Gastrocnemius medialis (tissue), 4 donors: ENCODE results near the gene MTFMT.

Source experiments
- CTCF ChIP-seq, 5 experiments: fragments of 450-650 bp in 3 of 5; fragments of 200-600 bp in 2 of 5; sonication (generic) in 2 of 5; IDR thresholded peaks in 4 of 5; conservative IDR thresholded peaks in 1 of 5; 1 replicate in 4 of 5; 2 replicates in 1 of 5; pipeline ENCODE4 v1.5.1; 2016 to 2019; ENCODE audit warnings: antibody characterized with exemption in 5 of 5, mild to moderate bottlenecking in 3 of 5, moderate library complexity in 3 of 5
- POLR2A ChIP-seq, 2 donors: fragments of 450-650 bp; IDR thresholded peaks; one replicate each; pipeline ENCODE4 v1.6.1; 2017; ENCODE audit warnings: antibody characterized with exemption in 2 of 2, mild to moderate bottlenecking in 2 of 2, moderate library complexity in 2 of 2

GRCh38 chr15:65048241-65048640 is 18.8 kb upstream of the MTFMT start:
- no peak for TF ChIP-seq CTCF (IDR thresholded peaks at IDR 0.05 in 4 of 5, conservative IDR thresholded peaks at IDR 0.05 in 1 of 5)
- TF ChIP-seq POLR2A (IDR thresholded peaks at IDR 0.05) = no peak
